H9 (cell line): ENCODE measurements around the gene CCDC185. TPM values are rescaled to one million over a fixed set of nuclear protein-coding genes. Genes with fewer than 3 reads are reported as not detected.

Experiments
- DNase-seq: peaks from one replicate; pipeline ENCODE4 v3.0.0-alpha.2; 2017
- H2AFZ ChIP-seq: one replicate; pipeline ENCODE4 v1.6.1; 2013; ENCODE audit warnings: mild to moderate bottlenecking, low read length, control low read depth, moderate library complexity
- H2AK5ac ChIP-seq: 2 replicates; pipeline ENCODE4 v1.6.1; 2013; ENCODE audit warnings: low read length, control low read depth, mixed read lengths; ENCODE audit not compliant: insufficient read length
- H2BK120ac ChIP-seq: one replicate; pipeline ENCODE4 v1.6.1; 2013; ENCODE audit warnings: low read depth, mild to moderate bottlenecking, low read length, control low read depth, inconsistent platforms; ENCODE audit not compliant: poor library complexity, severe bottlenecking
- H2BK12ac ChIP-seq: 2 replicates; pipeline ENCODE4 v1.6.1; 2013; ENCODE audit warnings: low read length, control low read depth, mixed read lengths, low read depth; ENCODE audit not compliant: insufficient read length
- H2BK15ac ChIP-seq: 2 replicates; pipeline ENCODE4 v1.6.1; 2013; ENCODE audit warnings: low read depth, low read length, control low read depth
- H2BK20ac ChIP-seq: one replicate; pipeline ENCODE4 v1.6.1; 2013; ENCODE audit warnings: low read depth, mild to moderate bottlenecking, low read length, control low read depth, inconsistent platforms; ENCODE audit not compliant: poor library complexity, severe bottlenecking
- H2BK5ac ChIP-seq: 2 replicates; pipeline ENCODE4 v1.6.1; 2013; ENCODE audit warnings: low read length, control low read depth, mixed read lengths; ENCODE audit not compliant: insufficient read length
- H3K14ac ChIP-seq: 2 replicates; pipeline ENCODE4 v1.6.1; 2013; ENCODE audit warnings: low read length, control low read depth; ENCODE audit not compliant: insufficient read depth
- H3K18ac ChIP-seq: 2 replicates; pipeline ENCODE4 v1.6.1; 2013; ENCODE audit warnings: low read depth, mild to moderate bottlenecking, mixed read lengths, low read length, control low read depth; ENCODE audit not compliant: insufficient read length
- H3K23ac ChIP-seq: 2 replicates; pipeline ENCODE4 v1.6.1; 2013; ENCODE audit warnings: low read length, control low read depth, mixed read lengths, low read depth; ENCODE audit not compliant: insufficient read length
- H3K23me2 ChIP-seq: 2 replicates; pipeline ENCODE4 v1.6.1; 2013; ENCODE audit warnings: low read depth, mild to moderate bottlenecking, mixed read lengths, low read length, control low read depth; ENCODE audit not compliant: insufficient read length, poor library complexity, severe bottlenecking
- H3K27ac ChIP-seq: 2 replicates; pipeline ENCODE4 v1.5.1; 2013; ENCODE audit warnings: low read length, control low read depth, mixed read lengths, low read depth; ENCODE audit not compliant: insufficient read length
- H3K27me3 ChIP-seq: 2 replicates; pipeline ENCODE4 v1.6.1; 2013; ENCODE audit warnings: low read length, control low read depth, inconsistent platforms; ENCODE audit not compliant: insufficient read depth
- H3K4ac ChIP-seq: 2 replicates; pipeline ENCODE4 v1.6.1; 2013; ENCODE audit warnings: low read depth, mild to moderate bottlenecking, control low read depth, inconsistent platforms, low read length, moderate library complexity
- H3K4me1 ChIP-seq: 2 replicates; pipeline ENCODE4 v1.6.1; 2013; ENCODE audit warnings: low read length, control low read depth, inconsistent platforms; ENCODE audit not compliant: insufficient read depth
- H3K4me2 ChIP-seq: 2 replicates; pipeline ENCODE4 v1.6.1; 2013; ENCODE audit warnings: low read length, control low read depth, mixed read lengths; ENCODE audit not compliant: insufficient read length, insufficient read depth
- H3K56ac ChIP-seq: 2 replicates; pipeline ENCODE4 v1.6.1; 2013; ENCODE audit warnings: low read depth, mild to moderate bottlenecking, mixed read lengths, low read length, control low read depth; ENCODE audit not compliant: insufficient read length
- H3K79me1 ChIP-seq: 2 replicates; pipeline ENCODE4 v1.6.1; 2013; ENCODE audit warnings: low read depth, mild to moderate bottlenecking, moderate library complexity, low read length, control low read depth, inconsistent platforms; ENCODE audit not compliant: insufficient read depth, poor library complexity, severe bottlenecking
- H3K79me2 ChIP-seq: 2 replicates; pipeline ENCODE4 v1.6.1; 2013; ENCODE audit warnings: low read length, control low read depth, inconsistent platforms; ENCODE audit not compliant: insufficient read depth
- H3K9ac ChIP-seq: 2 replicates; pipeline ENCODE4 v1.6.1; 2013; ENCODE audit warnings: low read length, control low read depth, mixed read lengths; ENCODE audit not compliant: insufficient read length; ENCODE audit errors: extremely low read depth
- H3K9me3 ChIP-seq: one replicate; pipeline ENCODE4 v1.6.1; 2013; ENCODE audit warnings: low read depth, low read length, inconsistent platforms; ENCODE audit not compliant: control insufficient read depth
- H3T11ph ChIP-seq: one replicate; pipeline ENCODE4 v1.6.1; 2013; ENCODE audit warnings: mild to moderate bottlenecking, low read length, control low read depth, inconsistent platforms
- H4K20me1 ChIP-seq: one replicate; pipeline ENCODE4 v1.6.1; 2013; ENCODE audit not compliant: control insufficient read depth, insufficient read length, insufficient read depth
- H4K5ac ChIP-seq: 2 replicates; pipeline ENCODE4 v1.6.1; 2013; ENCODE audit warnings: low read depth, mild to moderate bottlenecking, mixed read lengths, low read length, control low read depth; ENCODE audit not compliant: insufficient read length
- H4K8ac ChIP-seq: replicated peaks from 2 replicates; pipeline ENCODE4 v1.6.1; 2013; ENCODE audit warnings: low read length, control low read depth, mixed read lengths, low read depth; ENCODE audit not compliant: insufficient read length
- H4K91ac ChIP-seq: 2 replicates; pipeline ENCODE4 v1.6.1; 2013; ENCODE audit warnings: low read depth, mild to moderate bottlenecking, moderate library complexity, mixed read lengths, low read length, control low read depth; ENCODE audit not compliant: insufficient read length
- H3K27ac Mint-ChIP-seq, 3 experiments: 2 replicates in 2 of 3; 3 replicates in 1 of 3; pipeline ENCODE4 v1.8.0; 2020 to 2021; ENCODE audit warnings: mixed read lengths in 3 of 3, mild to moderate bottlenecking in 1 of 3, moderate library complexity in 1 of 3
- H3K27me3 Mint-ChIP-seq: 2 replicates; pipeline ENCODE4 v1.8.0; 2021; ENCODE audit warnings: low read depth, mild to moderate bottlenecking, moderate library complexity, mixed read lengths
- H3K36me3 Mint-ChIP-seq, 3 experiments: 2 replicates in 2 of 3; 3 replicates in 1 of 3; pipeline ENCODE4 v1.8.0; 2020 to 2021; ENCODE audit warnings: low read depth in 3 of 3, mixed read lengths in 3 of 3; ENCODE audit not compliant: insufficient read depth in 1 of 3
- H3K4me1 Mint-ChIP-seq, 2 experiments: 2 replicates each; pipeline ENCODE4 v1.8.0; 2020; ENCODE audit warnings: mixed read lengths in 2 of 2
- H3K4me3 Mint-ChIP-seq, 2 experiments: 2 replicates in 1 of 2; 3 replicates in 1 of 2; pipeline ENCODE4 v1.8.0; 2020 to 2021; ENCODE audit warnings: mild to moderate bottlenecking in 2 of 2, mixed read lengths in 2 of 2, moderate library complexity in 1 of 2
- H3K9me3 Mint-ChIP-seq, 2 experiments: 2 replicates in 1 of 2; 3 replicates in 1 of 2; pipeline ENCODE4 v1.8.0; 2020; ENCODE audit warnings: mild to moderate bottlenecking in 2 of 2, mixed read lengths in 2 of 2, moderate library complexity in 1 of 2
- WGBS: extraction: QIAGEN DNeasy Blood & Tissue Kit; methylation state at CpG from one replicate; pipeline ENCODE4 v1.1.7; 2013; ENCODE audit warnings: missing lambda C conversion rate, low lambda C conversion rate, mixed read lengths; ENCODE audit not compliant: insufficient read length; ENCODE audit errors: extremely low coverage; 5-methylcytosine and 5-hydroxymethylcytosine counted together
- total RNA-seq: library from RNA; stranded (reverse); gene quantifications from 2 replicates; pipeline ENCODE4 v1.2.1, GENCODE V29; 2021
- TF ChIP-seq, protein P1 (sequence below): fragments of 200-600 bp; sonication (generic); conservative IDR thresholded peaks from 3 replicates; pipeline ENCODE4 v1.8.0; 2021; ENCODE audit warnings: antibody characterized with exemption, mild to moderate bottlenecking

The CCDC185 gene
- total RNA-seq, 1 experiment from 2014 or later: not detected

DNA sequence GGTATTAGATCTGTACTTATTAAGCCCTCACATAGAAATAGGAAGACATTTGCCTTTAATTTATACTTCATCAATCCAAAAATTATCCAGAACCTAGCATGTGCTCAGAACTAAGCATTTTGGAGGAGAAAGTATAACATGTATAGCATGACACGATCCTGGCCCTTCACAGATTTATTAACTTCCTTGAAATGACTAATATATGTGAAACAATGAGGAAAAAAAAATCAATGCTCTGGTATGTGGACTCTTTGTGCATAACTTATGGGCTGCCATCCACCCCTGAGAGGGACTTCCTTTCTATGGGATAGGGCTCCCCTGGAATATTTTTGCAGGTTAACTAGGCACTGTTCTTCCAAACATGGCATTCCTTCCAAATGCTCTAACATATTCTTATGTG lies 36.6 kb downstream of the CCDC185 start:
- Histone ChIP-seq H3T11ph (no peak overlapping the region), H3K4ac (no peak overlapping the region), H3K79me2 (no peaks in the 10 kb centered on the region), H3K9me3 (no peaks in the 10 kb centered on the region), H3K9ac (no peak overlapping the region), H2BK5ac (no peak overlapping the region), H4K20me1 (no peaks in the 10 kb centered on the region), H3K4me1 (no peaks in the 10 kb centered on the region), H3K14ac (no peak overlapping the region), H3K23ac (no peak overlapping the region), H2BK12ac (no peak overlapping the region), H3K79me1 (no peaks in the 10 kb centered on the region), H3K18ac (no peak overlapping the region), H2BK15ac (no peak overlapping the region), H3K27ac (no peak overlapping the region), H3K56ac (no peak overlapping the region), H4K5ac (no peak overlapping the region), H2BK120ac (no peak overlapping the region), H2AFZ (no peak overlapping the region), H3K4me2 (no peak overlapping the region), H2BK20ac (no peak overlapping the region), H4K91ac (no peak overlapping the region), H3K23me2 (no peaks in the 10 kb centered on the region), H2AK5ac (no peak overlapping the region), H4K8ac (no peak overlapping the region), H3K27me3 (no peaks in the 10 kb centered on the region)
- Mint-ChIP-seq H3K9me3 (peaks cover 3 to 5% of the 10 kb centered on the region in 2 experiments; a peak in 3 of 5 replicates), H3K27me3 (no peaks in the 10 kb centered on the region; the same call in 1 of the 2 replicates), H3K27ac (no peak overlapping the region), H3K4me3 (no peak overlapping the region), H3K36me3 (no peaks in the 10 kb centered on the region), H3K4me1 (0 out of 4 replicates have a peak, but pooled peaks cover 0 to 4% of the 10 kb centered on the region in 2 experiments)
- WGBS: no CpG with 5 or more reads among the region's 1 CpG
- no peak for DNase-seq
- TF ChIP-seq, protein P1, sequence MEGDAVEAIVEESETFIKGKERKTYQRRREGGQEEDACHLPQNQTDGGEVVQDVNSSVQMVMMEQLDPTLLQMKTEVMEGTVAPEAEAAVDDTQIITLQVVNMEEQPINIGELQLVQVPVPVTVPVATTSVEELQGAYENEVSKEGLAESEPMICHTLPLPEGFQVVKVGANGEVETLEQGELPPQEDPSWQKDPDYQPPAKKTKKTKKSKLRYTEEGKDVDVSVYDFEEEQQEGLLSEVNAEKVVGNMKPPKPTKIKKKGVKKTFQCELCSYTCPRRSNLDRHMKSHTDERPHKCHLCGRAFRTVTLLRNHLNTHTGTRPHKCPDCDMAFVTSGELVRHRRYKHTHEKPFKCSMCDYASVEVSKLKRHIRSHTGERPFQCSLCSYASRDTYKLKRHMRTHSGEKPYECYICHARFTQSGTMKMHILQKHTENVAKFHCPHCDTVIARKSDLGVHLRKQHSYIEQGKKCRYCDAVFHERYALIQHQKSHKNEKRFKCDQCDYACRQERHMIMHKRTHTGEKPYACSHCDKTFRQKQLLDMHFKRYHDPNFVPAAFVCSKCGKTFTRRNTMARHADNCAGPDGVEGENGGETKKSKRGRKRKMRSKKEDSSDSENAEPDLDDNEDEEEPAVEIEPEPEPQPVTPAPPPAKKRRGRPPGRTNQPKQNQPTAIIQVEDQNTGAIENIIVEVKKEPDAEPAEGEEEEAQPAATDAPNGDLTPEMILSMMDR: no peak
